ENCODE results near the gene MFSD8.
A peak's percentile ranks its signal among the peaks of the same experiment; 100 is the strongest.
"Not testable (repeated sequence)": the region's sequence is repeated elsewhere in the genome, so short reads cannot be mapped to it uniquely, and the experiment has no call there.

MFSD8 gene

DNA sequence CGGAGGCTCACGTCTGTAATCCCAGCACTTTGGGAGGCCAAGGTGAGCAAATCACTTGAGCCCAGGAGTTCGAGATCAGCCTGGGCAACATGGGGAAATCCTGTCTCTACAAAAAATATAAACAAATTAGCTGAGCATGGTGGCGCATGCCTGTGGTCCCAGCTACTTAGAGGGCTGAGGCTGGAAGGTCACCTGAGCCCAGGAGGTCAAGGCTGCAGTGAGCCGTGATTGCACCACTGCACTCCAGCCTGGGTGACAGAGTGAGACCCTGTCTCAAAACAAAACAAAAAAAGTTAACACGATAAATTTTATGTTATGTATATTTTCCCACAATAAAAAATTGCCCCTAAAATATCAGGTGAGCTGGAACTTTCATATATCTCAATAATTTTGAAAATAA, 33.1 kb downstream of the MFSD8 start:
- DNase-seq, result not testable (repeated sequence)

GRCh38 chr4:127930175-127930574, 34.8 kb downstream of the MFSD8 start:
- DNase-seq, result no peak

- not testable (repeated sequence) for DNase-seq
Observed at GRCh38 chr4:127925720-127926119, 39.3 kb downstream of the MFSD8 start.

DNA sequence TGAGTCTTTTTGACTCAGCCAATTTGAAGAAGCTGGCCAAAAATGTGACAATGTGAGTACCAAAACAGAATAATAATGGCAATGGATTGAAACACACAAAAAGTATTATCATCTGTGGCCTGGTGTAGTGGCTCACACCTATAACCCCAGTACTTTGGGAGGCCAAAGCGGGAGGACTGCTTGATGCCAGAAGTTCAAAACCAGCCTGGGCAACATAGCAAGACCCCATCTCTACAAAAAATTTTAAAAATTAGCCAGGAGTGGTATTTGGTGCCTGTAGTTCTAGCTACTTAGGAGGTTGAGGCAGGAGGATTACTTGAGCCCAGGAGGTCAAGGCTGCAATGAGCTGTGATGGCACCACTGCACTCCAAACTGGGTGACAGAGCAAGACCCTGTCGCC, 42.7 kb downstream of the MFSD8 start:
- DNase-seq, result no peak

GRCh38 chr4:127920521-127920920, 44.5 kb downstream of the MFSD8 start:
- DNase-seq, result no peak

DNA sequence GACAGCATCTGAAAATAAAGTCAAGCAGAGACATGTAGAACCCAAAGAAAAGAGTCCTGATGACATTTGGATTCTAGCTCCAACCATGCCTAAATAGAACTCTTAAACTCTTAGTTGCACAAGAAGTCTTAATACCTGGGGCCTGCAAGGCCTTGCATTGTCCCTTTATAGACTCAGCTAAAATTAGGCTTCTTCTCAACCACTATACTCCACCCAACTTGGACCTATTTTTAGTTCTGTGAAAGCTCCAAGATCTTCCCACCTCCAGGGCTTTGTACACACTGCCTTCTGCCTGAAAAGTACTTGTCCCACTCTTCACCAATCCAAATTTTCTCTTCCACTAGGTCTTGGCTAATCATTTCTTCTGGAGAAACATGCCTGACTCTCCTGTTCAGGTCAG, 47.8 kb downstream of the MFSD8 start:
- DNase-seq, result no peak

GRCh38 chr4:127916512-127916911, 48.5 kb downstream of the MFSD8 start:
- DNase-seq, result no peak

- no peak for DNase-seq
Observed at GRCh38 chr4:127905029-127905428, 59.9 kb downstream of the MFSD8 start.

- DNase-seq, result not testable (repeated sequence)
Observed at GRCh38 chr4:127899682-127900081, 65.3 kb downstream of the MFSD8 start.

- no peak for DNase-seq
Observed at GRCh38 chr4:127896528-127896927, 68.4 kb downstream of the MFSD8 start.

DNA sequence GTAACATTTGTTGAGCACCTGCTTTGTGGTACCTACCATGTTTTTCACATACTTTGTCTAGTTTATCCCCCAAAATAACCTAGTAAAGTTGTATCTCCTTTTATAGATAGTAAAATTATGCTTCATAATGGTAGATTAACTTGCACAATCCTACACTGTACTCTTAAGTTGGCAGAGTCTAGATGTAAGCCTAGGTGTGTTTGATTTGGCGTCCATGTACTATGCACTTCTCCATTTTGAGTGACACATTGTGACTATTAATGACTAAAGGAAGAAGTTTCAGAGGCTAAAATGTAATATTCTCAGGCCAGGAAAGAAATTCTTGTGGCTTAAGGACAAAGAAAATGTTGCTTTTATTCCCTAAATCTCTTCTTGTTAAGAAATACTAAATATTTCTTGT, 68.9 kb downstream of the MFSD8 start:
- no peak for DNase-seq

DNA sequence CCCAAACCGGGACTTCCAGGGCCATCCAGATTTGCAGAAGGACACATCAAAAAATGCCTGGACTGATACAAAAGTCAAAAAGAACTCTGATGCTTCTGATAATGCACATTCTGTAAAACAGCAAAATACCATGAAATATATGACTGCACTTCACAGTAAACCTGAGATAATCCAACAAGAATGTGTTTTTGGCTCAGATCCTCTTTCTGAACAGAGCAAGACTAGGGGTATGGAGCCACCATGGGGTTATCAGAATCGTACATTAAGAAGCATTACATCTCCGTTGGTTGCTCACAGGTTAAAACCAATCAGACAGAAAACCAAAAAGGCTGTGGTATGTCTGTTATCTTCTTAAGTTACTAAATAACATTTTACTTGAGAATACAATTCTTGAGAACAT, 75.1 kb downstream of the MFSD8 start:
- no peak for DNase-seq

- DNase-seq, result no peak
Observed at GRCh38 chr4:127888559-127888958, 76.4 kb downstream of the MFSD8 start.

DNA sequence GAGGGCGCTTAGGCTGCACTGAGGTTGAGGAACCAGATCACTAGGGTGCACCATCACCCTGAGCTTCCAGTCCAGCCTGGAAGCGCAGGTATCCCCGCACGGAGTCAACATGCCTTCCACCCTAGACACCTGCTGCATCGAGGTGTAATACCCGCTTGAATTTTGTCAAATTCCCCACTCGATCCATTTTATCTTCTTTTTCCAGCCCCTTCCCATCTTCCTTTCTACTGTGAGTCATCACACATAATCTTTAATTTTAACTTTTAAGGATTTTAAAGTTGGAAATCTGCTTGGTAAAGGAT, 83.5 kb downstream of the MFSD8 start:
- no peak for DNase-seq

DNA sequence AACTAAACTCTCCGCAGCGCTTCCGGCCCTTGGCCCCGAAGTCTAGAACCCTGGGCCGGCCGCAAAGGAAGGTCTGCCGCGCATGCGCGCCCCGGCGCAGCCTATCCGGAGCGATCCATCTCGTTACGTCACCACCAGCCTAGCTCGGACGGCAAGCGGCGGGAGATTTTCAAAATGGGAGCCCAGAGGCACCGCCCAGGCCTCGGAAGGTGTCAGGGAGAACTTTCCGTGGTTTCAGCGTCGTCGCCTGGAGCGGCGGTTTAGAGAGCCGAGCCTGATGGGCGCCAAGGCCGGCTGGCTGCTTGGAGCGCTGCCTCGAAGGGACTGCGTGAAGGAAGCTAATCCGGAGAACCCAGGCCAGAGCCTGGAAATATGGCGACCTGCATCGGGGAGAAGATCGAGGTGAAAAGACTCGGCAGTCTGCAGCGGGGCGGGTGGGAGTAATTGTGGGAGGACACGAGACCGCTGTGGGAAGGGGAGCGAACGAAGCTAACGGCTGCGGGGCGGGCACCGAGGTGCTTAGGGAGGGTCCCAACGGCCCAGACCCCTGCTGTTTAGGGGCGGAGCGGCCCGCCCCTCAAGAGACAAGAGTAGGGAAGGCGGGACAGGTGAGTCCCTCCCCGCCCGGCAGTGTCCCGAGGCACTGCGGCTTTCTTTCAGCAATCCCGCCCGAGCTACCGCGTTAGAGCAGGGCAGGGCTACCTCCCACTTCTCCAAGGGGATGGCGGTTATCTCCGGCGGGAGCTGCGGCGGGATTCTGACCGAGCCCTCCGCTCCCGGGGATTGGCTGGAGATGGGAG, 84.0 kb downstream of the MFSD8 start, which contains the start of gene PLK4:
TSS of gene PLK4 (plus strand) at position 131 of the 800 bp plus-strand sequence. CDS start at position 373, 242 bp downstream.
- DNase-seq, result peak; percentile 89 to 91

- DNase-seq, result no peak
Observed at GRCh38 chr4:127875791-127876190, 89.2 kb downstream of the MFSD8 start.

DNA sequence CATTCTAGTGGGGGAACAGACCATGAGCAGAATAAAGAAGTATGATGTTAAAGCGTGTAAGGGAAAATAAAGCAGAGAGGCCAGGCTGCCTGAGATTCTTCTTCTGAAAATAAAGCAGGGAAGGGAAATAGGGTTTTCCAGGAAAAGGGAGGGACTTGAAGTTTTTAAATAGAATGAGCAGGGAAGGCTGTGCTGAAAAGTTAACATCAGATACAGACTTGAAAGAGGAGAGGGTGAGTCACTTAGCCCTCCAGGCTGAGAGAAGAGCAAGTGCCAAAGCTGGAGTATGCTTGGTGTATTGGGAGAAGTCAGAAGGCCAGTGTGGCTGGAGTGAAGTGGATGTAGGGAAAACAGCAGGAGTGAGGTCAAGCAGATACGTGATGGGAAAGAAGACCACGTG, 94.3 kb downstream of the MFSD8 start:
- DNase-seq, result no peak

- DNase-seq, result no peak
Observed at GRCh38 chr4:127870281-127870680, 94.7 kb downstream of the MFSD8 start.

GRCh38 chr4:127868196-127868595, 96.8 kb downstream of the MFSD8 start:
- DNase-seq, result no peak
